Measurements from ENCODE around the gene LRFN4.

The LRFN4 gene

DNA sequence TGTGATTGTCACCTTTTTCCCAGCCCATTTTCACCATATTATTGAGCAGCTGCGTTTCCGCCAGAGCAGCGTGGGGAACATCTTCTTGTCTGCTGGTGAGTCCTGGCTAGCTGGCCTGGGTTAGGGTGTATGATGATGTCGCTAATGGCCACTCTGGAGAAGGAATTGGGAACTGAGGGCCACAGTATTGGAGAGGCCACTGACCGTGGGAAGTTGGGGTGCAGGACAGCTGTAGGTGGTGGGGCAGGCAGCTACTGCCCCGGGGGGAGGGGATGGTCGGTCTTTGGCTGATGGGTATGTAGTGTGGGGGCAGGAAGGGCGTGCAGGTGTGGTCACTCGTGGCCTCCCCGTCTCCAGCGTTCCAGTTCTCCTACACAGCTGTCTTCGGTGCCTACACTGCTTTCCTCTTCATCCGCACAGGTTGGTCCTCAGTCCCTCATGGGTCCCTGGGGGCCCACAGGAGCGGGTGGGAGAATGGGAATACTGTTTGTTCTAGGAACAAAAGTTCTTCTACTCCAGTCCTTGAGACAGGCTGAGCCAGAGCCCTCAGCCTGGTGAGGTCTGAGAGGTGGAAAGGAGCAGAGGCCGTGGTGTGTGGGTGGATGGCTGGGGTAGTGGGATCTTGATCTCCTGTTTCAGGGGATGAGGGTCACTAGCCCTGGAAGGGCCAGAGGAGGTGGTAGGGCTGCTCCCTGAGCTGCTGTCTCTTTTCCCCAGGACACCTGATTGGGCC, 11.6 kb upstream of the LRFN4 start:
- DNase-seq (ENCODE audit: low spot score) = no peak

DNA sequence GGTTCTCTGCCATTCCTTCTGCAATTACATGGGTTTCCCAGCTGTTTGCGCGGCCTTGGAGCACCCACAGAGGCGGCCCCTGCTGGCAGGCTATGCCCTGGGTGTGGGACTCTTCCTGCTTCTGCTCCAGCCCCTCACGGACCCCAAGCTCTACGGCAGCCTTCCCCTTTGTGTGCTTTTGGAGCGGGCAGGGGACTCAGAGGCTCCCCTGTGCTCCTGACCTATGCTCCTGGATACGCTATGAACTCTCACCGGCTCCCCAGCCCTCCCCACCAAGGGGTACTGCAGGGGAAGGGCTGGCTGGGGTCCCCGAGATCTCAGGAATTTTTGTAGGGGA, 11.0 kb upstream of the LRFN4 start:
- no peak for DNase-seq (ENCODE audit: low spot score)

DNA sequence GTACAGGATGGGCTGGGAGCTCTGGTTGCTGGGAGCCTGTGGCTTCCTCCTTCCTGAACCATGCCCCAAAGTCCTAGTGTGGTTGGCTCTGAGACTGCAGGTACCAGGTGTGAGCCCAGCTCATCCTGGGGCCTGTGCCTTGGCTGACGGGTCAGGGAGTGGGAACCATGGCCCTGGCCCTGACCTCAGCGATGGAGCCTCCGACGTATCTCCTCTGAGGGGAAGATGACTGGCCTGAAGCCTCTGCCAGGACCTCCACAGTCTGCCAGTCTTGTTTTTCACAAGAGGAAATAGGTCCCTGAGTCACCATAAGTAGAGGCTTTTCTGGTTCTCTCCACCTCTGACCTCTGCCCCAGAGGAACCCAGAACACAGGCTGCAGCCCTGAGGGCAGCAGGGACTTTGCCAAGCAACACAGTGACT, 10.2 kb upstream of the LRFN4 start:
- DNase-seq (ENCODE audit: low spot score) = no peak

DNA sequence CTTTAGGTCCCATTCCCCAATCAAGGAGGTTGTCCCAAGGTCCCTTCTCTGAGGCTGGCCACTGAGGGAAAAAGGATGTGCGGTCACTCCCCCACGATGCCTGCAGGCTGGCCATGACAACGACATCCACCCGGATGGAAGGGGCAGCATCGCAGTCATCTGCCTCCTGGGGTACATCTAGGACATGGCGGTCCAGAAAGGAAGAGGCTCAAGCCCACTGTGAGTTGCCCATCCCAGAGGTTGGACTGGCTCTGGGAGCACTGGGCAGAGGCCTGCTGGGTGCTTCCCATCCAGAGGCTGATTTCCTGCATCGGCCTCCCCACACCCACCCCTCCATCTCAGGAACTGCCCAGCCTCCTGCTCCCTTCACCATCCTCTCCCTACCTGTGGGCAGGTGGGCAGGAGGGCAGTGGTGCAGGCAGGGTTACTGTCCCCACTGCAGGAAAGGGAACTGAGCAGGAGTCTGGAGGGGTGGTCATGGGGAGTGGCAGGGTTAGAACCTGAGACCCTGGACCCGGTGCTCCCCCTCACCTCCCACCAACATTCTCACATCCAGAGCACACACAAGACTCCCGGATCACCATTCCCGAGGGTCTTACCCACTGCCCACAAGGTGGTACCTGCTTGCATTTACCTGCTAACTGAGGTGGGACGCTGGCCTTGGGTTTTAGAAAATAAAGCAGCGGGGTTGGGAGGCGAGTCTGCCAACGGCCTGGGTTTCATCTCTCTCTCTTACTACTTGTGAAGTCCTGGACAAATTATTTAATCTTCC, 9.2 kb upstream of the LRFN4 start:
- no peak for DNase-seq (ENCODE audit: low spot score)

DNA sequence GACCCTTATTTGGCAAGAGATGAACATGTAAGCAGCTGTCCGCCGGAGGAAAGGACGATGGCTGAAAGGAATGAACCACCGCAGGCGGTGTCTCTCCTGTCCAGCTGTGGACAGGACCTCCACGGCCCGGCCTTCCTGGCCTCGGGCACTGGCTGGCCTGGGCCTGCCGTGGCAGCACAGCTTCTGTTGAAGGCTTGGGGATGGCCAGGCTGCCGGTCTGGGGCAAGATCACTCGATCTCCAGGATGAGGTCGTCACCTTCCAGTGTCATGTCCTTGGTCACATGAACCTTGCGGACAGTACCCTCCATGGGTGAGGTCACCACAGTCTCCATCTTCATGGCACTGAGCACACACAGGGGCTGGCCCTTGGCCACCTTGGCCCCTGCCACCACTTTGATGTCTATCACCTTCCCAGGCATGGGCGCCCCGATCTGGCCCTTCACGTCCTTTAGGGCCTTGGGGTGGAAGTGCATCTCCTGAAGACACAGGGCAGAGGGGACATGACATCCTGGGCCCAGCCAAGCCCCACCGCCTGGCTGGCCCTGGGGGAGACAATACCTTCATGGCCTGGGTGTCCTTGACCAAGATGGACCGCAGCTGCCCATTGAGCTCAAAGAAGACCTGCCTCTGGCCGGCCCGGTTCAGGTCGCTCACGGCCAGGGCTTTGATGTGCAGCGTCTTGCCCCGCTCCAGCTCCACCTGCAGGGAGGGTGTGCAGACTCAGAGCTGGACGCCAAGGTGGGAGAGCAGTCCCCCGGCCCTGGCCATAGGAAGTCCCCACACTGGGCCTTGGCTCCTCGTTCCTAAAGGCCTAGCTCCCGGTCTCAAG, 8.0 kb upstream of the LRFN4 start:
- DNase-seq (ENCODE audit: low spot score) = no peak

DNA sequence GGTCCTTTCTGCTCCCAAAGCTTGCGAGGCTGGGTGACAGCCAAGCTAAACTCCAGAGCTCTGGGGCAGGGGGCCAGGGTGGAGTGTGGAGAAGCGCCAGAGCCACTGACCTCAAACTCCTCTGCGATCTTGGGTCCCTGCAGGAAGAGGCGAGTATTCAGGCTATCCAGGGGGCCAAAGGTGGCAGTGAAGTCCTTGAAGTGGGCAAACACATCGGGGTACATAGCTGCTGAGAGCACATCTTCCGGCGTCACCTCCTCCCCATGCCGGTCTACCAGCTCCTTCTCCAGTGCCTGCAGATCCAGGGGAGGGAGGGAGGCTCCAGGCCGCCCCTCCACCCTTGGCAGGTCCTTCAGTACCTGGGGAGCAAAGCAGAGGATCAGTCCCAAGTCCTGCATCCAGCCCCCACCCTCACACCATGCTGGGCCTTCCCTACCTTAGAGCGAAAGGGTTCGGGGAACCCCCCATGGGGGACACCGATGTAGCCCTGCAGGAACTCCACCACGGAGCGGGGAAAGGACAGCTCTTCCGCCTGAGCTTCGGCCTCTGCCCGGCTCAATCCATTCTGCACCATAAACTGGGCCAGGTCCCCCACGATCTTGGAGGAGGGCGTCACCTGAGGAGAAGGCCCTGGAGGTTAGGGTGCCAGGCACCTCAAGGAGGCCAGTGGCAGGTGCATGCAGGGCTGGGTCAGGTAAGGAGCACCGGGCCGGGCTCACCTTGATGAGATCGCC, 7.2 kb upstream of the LRFN4 start:
- DNase-seq (ENCODE audit: low spot score) = no peak

DNA sequence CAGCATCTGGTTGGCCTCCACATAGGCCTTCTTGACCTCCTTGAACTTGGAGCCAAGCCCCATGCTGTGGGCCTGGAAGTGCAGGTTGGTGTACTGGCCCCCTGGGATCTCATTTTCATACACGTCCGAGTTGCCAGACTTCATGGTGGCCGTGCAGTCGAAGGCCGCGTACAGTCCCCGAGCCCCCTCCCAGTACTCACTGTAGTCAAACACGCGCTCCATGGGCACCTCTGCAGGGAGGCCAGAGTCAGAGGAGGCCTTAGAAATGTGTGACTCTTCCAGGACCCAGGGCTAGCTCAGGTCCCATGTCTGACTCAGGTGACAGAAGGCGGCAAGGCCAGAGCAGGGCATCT, 6.7 kb upstream of the LRFN4 start:
- DNase-seq (ENCODE audit: low spot score) = no peak

DNA sequence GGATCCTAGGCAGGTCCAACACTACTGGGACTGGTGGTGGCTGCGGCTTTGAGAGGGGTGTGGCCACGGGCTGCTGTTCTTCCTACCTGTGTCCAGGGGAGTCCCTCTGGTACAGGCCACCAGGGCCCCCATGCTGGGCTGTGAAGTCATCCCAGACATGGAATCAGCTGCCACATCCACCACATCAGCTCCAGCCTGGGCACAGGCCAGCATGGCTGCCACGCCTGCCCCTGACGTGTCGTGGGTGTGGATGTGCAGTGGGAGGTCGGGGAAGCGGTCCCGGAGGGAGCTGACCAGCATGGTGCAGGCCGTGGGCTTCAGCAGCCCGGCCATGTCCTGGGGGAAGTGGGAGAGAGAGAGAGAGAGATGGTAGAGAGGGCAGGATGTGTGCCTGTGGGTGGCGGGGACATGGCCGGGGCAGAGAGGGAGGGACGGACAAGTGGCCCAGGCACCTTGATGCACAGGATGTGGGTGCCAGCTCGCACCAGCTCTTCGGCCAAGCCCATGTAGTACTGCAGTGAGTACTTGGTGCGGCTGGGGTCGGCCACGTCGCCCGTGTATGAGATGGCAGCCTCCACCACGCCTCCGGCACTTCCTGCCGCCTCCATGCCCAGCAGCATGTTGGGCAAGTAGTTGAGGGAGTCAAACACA, 6.2 kb upstream of the LRFN4 start:
- DNase-seq (ENCODE audit: low spot score) = no peak

DNA sequence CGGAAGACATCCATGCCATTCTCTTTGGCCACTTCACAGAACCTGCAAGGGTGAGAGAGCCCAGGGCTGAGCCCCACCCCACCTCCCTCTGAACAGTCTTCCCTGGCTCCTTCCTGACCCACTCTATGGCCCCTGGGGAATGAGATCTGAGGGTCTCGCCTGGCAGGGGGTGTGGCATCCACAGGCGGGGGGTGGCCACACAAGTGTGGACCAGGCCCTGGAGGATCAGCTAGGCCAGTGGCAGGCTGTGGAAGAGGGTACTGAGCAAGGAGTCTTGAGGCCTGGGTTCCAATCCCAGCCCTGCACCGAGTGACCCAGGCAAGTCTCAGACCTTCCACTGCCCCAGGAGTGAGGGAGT, 5.6 kb upstream of the LRFN4 start:
- no peak for DNase-seq (ENCODE audit: low spot score)

DNA sequence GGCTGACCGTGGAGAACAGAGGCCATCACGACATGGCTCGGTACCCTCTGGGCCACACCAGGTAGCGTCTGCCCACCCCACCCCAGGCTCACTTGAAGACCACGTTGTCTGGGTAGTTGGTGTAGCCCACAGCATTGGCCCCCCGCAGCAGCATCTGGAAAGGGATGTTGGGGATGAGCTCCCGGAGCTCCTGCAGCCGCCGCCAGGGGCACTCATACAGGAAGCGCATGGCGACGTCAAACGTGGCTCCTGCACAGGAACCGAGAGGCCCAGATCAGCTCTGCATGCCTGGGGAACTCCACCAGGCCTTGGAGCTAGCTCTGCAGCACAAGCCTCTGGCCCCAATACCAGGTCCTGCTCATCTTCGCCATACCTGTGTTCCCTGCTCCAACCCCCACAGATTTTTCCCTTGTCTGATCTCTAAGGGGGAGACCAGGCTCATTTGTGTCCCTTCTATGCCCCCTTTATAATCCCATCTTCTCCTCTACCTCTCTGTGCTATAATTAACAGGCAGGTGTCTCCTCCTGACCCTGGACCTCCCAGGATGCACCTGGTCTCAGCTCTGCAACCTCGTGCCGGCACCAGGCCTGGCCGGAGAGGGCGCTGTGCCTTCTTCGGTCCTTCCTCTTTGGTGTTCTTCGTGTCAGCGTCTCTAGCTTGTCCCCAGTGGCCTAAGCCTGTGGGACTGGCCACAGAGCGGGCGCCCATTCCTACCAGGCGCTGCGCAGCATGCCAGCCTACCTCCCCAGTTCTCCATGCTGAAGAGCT, 5.0 kb upstream of the LRFN4 start:
- no peak for DNase-seq (ENCODE audit: low spot score)

DNA sequence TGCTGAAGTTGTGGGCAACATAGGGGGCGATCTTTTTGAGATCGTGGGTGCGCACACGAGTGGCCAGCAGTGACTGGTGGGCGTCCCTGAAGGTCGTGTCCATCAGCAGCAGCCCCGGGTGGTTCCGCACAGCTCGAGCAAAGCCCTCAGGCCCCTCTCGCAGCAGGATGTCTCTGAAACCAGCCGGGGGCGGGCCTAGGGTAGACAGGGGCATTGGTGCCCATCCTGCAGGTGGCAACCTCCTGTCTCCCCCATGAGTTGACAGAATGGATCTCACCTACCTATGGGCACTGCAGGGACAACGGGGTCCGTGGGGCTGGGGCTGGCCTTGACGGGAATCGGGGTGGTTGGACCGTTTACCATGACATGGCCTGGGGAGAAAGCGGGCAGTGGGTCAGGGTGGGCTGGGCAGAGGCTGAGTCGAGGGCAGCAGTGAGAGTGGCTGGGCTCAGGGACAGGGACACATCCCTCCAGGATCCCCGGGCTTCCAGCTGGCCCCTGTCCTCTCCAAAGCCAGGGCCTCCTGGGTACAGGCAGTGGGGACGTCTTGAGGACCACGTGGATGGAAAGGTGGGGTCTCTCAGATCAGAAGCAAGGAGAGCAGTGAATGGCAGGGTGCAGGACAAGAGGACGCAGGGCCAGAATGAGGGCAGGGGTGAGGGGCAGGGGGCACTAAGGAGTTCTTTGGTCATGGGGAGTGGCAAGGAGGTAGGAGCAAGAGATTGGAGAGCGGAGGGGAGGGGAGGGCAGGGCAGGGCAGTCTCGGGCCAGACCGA, 4.2 kb upstream of the LRFN4 start:
- no peak for DNase-seq (ENCODE audit: low spot score)

DNA sequence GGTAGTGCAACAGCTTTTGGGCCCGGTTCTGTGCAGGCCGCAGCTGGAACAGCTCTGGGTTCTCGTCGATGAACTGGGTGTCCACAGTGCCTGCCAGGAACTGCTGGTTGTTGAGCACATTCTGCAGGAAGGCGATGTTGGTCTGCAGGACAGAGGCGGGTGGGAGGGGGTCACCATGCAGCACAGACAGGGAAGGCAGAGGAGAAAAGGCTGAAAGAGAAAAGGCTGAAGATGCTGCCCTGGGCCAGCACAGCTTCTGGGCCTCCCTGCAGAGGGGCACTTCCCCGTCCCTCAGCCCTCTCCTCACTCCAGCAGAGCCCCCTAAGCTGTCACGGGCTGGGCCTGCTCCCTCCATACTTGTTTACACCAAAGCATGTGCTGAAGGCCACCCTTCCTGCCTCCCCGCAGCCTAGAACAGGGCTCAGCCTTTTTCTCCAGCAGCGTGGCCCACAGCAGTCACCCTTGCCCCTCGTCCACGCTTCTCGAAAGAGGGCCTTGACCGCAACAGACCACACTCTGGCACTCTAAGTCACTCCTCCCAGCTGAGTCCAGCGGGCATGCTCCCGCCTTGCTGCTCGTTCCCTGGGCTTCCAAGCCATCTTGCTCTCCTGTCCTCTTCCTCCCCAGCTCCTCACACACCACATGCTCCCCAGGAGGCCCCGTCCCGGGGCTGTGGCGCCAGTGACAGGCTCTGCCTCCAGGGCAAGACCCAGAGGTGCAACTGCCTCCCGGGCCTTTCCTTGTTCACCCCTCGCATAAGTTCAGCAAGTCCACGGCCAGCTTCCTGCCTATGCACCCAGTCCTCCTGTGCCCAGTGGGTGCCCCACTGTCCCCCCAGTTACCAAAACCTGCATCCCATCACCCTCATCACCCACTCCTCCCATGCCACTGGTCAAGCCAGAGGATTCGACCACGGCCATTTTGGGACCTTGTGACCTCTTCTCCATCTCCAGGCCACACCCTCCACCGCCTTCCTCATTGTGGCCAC, 3.3 kb upstream of the LRFN4 start:
- no peak for DNase-seq (ENCODE audit: low spot score)

DNA sequence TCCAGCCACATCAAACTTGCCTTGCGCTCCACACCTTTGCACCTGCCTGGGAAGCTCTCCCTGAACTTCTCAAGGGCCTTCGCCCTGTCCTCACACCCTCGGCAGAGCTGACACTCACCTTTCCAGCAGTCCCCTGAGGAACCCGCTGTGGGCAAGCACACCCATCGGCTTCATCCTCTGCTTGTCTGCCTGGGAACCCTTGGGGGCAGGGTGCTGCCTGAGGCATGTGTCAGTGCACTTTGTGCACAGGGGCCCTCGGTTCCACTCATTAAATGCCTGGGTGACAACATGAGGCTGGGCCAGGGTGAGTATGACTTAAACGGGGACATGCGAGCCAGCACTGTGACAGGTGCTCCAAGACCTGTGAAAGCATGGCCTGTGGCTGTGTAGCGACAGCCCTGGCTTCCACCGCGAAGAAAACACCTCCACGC, 2.6 kb upstream of the LRFN4 start:
- DNase-seq (ENCODE audit: low spot score) = no peak

DNA sequence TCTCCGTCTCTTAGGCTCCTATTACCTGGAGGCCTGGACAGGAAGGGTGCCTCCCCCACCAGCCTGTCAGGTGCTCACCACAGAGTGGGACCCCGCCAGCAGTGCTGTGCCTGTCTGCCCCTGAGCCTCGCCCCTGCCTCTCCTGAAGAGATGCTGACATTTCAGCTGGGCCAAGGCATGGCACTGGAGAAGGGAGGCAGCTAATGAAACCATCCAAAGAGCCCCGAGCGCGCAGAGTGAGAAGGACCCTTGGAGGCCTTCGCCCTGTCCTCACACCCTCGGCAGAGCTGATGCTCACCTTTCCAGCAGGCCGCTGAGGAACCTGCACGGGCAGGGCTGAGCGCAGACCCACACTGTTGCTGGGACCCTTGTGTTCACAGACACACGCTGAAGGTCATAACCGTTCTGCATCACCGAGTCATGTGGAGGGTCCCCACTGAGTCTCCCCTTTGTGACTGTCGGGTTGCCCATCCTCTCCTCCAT, 2.1 kb upstream of the LRFN4 start:
- no peak for DNase-seq (ENCODE audit: low spot score)

DNA sequence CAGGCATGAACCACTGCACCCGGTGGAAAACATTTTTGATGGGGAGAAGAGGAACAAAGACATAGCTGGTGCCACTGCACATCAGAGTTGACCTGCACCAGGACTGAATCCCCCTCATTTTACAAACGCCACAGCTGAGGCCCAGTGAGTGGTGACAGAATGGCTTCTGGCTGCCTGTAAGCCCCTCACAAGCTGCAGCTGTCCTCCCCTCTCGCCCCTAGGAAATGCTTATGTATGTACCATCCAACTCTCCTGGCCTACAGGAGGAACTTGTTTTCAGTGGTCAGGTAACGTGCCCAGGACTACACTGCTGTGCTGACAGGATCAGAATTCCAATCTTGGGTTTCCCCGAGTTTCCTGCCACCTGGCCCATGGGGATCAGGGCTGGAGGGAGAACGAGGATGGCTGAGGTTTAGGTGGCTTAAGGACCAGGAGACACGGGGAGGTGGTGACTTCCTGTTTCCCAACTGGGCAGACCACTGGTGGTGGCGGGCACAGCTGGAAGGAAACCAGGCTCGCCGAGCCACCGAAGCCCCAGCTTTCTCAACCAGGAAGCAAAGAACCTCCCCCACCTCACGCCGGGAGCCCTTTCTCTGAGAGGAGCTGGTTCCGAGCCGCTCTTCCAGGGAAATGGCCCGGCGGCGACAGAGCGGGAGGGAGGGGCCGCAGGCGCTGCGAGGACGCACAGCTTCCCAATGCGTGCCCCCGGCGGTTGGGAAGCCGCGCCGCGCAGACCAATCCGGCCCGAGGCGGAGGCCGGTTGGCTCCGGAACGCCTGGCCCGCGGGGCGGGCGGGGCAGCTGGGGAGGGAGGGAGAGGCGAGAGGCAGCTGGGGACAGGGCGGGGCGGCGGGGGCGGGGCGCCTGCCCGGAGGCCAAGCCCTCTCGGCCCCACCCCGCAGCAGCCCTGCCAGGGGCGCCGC, 1.0 kb upstream of the LRFN4 start:
- peak; percentile 98 for DNase-seq (ENCODE audit: low spot score)

DNA sequence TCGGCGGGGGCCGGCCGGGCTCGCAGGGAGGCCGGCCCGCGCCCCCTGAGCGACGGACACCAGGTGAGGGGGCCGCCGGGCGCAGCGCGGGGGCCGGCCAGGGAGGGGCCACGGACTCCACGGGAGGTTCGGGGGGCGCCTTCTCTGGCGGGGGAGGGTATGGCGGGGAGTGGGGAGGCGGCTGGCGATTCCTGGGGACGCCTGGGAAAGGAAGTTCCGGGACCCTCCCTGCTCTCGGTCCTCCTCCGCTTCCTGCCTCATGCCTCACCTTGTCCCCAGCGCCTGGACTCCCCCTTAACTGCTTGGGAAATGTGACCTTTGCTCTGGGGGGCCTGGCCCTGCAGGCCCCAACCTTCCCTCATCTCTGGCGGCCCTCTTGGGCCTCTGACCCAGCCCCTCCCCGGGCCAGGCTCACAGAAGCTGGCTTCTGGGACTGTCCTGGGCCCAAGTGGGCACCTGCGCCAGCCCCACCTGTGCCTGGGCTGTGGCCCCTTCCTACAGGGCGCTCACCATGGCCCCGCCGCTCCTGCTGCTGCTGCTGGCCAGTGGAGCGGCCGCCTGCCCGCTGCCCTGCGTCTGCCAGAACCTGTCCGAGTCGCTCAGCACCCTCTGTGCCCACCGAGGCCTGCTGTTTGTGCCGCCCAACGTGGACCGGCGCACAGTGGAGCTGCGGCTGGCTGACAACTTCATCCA, 516 bp downstream of the LRFN4 start:
- peak; percentile 17 for DNase-seq (ENCODE audit: low spot score)

DNA sequence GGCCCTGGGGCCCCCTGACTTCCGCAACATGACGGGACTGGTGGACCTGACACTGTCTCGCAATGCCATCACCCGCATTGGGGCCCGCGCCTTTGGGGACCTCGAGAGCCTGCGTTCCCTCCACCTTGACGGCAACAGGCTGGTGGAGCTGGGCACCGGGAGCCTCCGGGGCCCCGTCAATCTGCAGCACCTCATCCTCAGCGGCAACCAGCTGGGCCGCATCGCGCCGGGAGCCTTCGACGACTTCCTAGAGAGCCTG, 992 bp downstream of the LRFN4 start:
- DNase-seq (ENCODE audit: low spot score) = no peak
